A673 (cell line): ENCODE measurements around the gene B4GALNT1. TPM values are rescaled to one million over a fixed set of nuclear protein-coding genes. Genes with fewer than 3 reads are reported as not detected.

Source experiments
- BruUV-seq: library from RNA; stranded (reverse); fragments of 400-500 nt; replicated peaks from 2 replicates; lab custom pipeline; 2021; lab: Mats Ljungman, UMichigan
- CTCF ChIA-PET: fragments of 300-600 bp; sonication (Branson Sonifier 250); formaldehyde crosslinking; loops from one replicate; lab custom pipeline; 2022; ENCODE audit warnings: antibody characterized with exemption; lab: Charles Lee
- POLR2A ChIA-PET: fragments of 300-600 bp; sonication (Branson Sonifier 250); formaldehyde crosslinking; loops from one replicate; lab custom pipeline; 2022; ENCODE audit warnings: antibody characterized with exemption; ENCODE audit not compliant: low non-redundant PET; lab: Charles Lee
- DNase-seq: peaks from one replicate; pipeline ENCODE4 v3.0.0-alpha.2; 2015; ENCODE audit warnings: low spot score
- H3K27ac ChIP-seq: fragments of 200-600 bp; sonication (generic); 2 replicates; pipeline ENCODE4 v1.5.1; 2016; ENCODE audit warnings: mixed run types, low read depth, mild to moderate bottlenecking, mixed read lengths, antibody characterized with exemption, low read length; ENCODE audit not compliant: poor library complexity, severe bottlenecking
- H3K27me3 ChIP-seq: fragments of 200-600 bp; sonication (generic); replicated peaks from 2 replicates; pipeline ENCODE4 v1.6.1; 2017; ENCODE audit warnings: mixed run types, low read depth, mild to moderate bottlenecking, mixed read lengths, antibody characterized with exemption, low read length; ENCODE audit not compliant: insufficient read depth, poor library complexity
- H3K36me3 ChIP-seq: fragments of 200-600 bp; sonication (generic); 2 replicates; pipeline ENCODE4 v1.6.1; 2016; ENCODE audit warnings: mixed run types, mild to moderate bottlenecking, mixed read lengths, antibody characterized with exemption, low read length; ENCODE audit not compliant: insufficient read depth, poor library complexity, severe bottlenecking
- H3K4me1 ChIP-seq: fragments of 200-600 bp; sonication (generic); 2 replicates; pipeline ENCODE4 v1.6.1; 2017; ENCODE audit warnings: mixed run types, mild to moderate bottlenecking, mixed read lengths, antibody characterized with exemption, low read length; ENCODE audit not compliant: insufficient read depth, poor library complexity, severe bottlenecking
- H3K4me3 ChIP-seq: fragments of 200-600 bp; sonication (generic); 2 replicates; pipeline ENCODE4 v1.5.1; 2016; ENCODE audit warnings: low read depth, mixed run types, mild to moderate bottlenecking, mixed read lengths, low read length; ENCODE audit not compliant: poor library complexity, severe bottlenecking
- H3K9me3 ChIP-seq: fragments of 200-600 bp; sonication (generic); 2 replicates; pipeline ENCODE4 v1.6.1; 2016; ENCODE audit warnings: mixed run types, low read depth, mild to moderate bottlenecking, mixed read lengths, antibody characterized with exemption, low read length; ENCODE audit not compliant: poor library complexity, severe bottlenecking
- CTCF ChIP-seq: fragments of 300-800, 200-600 bp; sonication (generic); conservative IDR thresholded peaks from 2 replicates; pipeline ENCODE4 v1.5.1; 2017; ENCODE audit warnings: low read depth, mild to moderate bottlenecking, antibody characterized with exemption, low read length, moderate library complexity, mixed read lengths
- EZH2 ChIP-seq: fragments of 200-600 bp; sonication (generic); IDR thresholded peaks from 2 replicates; pipeline ENCODE4 v1.6.1; 2017; ENCODE audit warnings: borderline replicate concordance, low read depth, mild to moderate bottlenecking, mixed read lengths, antibody characterized with exemption, low read length; ENCODE audit not compliant: poor library complexity, severe bottlenecking
- intact Hi-C: fragments of 100-400 bp; cut with micrococcal nuclease; formaldehyde crosslinking; loops from one replicate; pipeline ENCODE4 v1.10.0; 2022; ENCODE audit not compliant: unreplicated experiment
- total RNA-seq: library from RNA; stranded (reverse); gene quantifications from 2 replicates; pipeline ENCODE4 v1.2.3, GENCODE V29; 2021

The B4GALNT1 gene
- total RNA-seq, 1 experiment from 2014 or later, result 34.5 TPM

- no peaks in the 10 kb centered on the region for H3K9me3 ChIP-seq
- no peak for TF ChIP-seq EZH2
- TF ChIP-seq CTCF, result no peak
- ChIA-PET POLR2A (no interaction called here), CTCF (no interaction called here)
- H3K4me1 ChIP-seq, result peaks cover 4% of the 10 kb centered on the region
- intact Hi-C loops, result no loop called here
- peaks cover 21% of the 10 kb centered on the region for H3K36me3 ChIP-seq
- BruUV-seq, result no TSS peak
- no peak overlapping the region for H3K4me3 ChIP-seq
- no peak for DNase-seq
- no peak overlapping the region for H3K27ac ChIP-seq
- no peaks in the 10 kb centered on the region for H3K27me3 ChIP-seq
These were observed 6.0 kb downstream of the B4GALNT1 start for GRCh38 chr12:57626921-57627445.

GRCh38 chr12:57626111-57626920, 6.7 kb downstream of the B4GALNT1 start:
- no peak for TF ChIP-seq CTCF
- no peak for TF ChIP-seq EZH2
- ChIA-PET CTCF (interaction anchor here (0.6 kb wide), 1 partner anchor 383 kb away, joined by 3 read pairs; no protein-coding TSS in a partner anchor), POLR2A (no interaction called here)
- Histone ChIP-seq H3K9me3 (no peaks in the 10 kb centered on the region), H3K27me3 (peaks cover 2% of the 10 kb centered on the region), H3K4me1 (peaks cover 5% of the 10 kb centered on the region), H3K36me3 (peaks cover 21% of the 10 kb centered on the region), H3K27ac (no peak overlapping the region), H3K4me3 (no peak overlapping the region)
- BruUV-seq, result no TSS peak
- no peak for DNase-seq
- intact Hi-C loops, result no loop called here

GRCh38 chr12:57625261-57626032, 7.6 kb downstream of the B4GALNT1 start:
- ChIA-PET POLR2A (no interaction called here), CTCF (interaction anchor here (0.6 kb wide), 1 partner anchor 382 kb away, joined by 3 read pairs; no protein-coding TSS in a partner anchor)
- no peak for DNase-seq
- TF ChIP-seq CTCF (no peak), EZH2 (no peak)
- BruUV-seq, result no TSS peak
- Histone ChIP-seq H3K4me1 (peaks cover 7% of the 10 kb centered on the region), H3K27ac (no peak overlapping the region), H3K36me3 (peaks cover 21% of the 10 kb centered on the region), H3K9me3 (no peaks in the 10 kb centered on the region), H3K4me3 (no peak overlapping the region), H3K27me3 (peaks cover 11% of the 10 kb centered on the region)
- intact Hi-C loops, result no loop called here
